Measurements from ENCODE around the gene USB1. TPM values are rescaled to one million over a fixed set of nuclear protein-coding genes. Genes with fewer than 3 reads are reported as not detected.
"Not testable (repeated sequence)": the region's sequence is repeated elsewhere in the genome, so short reads cannot be mapped to it uniquely, and the experiment has no call there.

Gene USB1
- total RNA-seq, 4 donors from 2014 or later, result 31.4 to 79.0 (median 60.0) TPM

DNA sequence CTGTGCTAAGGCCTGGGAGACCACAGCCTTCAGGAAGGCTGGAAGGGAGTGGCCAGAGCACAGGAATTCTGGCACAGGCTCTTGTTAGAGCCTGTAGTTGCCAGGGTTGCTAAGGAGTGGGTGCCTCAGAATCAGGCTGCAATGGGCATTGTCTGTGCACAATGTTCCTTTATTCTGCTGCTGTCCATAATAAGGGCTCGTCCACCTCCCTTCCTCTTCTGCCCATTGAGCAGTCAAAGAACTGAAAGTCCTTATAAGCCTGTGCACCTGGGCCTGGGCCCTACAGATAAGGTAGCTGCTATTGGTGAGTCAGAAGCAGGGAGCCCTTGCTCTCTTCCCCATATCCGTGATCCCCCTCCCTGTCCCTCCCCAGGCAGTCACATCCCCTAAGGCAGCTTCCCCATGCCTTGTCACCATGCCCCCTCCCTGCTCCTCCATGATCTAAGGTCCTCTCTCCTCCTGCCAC, 24.8 kb upstream of the USB1 start:
- H3K36me3 ChIP-seq, result no peaks in the 10 kb centered on the region
- H3K4me3 ChIP-seq (replicated peaks in 1 of 3), result no peak overlapping the region
- TF ChIP-seq, protein P1, sequence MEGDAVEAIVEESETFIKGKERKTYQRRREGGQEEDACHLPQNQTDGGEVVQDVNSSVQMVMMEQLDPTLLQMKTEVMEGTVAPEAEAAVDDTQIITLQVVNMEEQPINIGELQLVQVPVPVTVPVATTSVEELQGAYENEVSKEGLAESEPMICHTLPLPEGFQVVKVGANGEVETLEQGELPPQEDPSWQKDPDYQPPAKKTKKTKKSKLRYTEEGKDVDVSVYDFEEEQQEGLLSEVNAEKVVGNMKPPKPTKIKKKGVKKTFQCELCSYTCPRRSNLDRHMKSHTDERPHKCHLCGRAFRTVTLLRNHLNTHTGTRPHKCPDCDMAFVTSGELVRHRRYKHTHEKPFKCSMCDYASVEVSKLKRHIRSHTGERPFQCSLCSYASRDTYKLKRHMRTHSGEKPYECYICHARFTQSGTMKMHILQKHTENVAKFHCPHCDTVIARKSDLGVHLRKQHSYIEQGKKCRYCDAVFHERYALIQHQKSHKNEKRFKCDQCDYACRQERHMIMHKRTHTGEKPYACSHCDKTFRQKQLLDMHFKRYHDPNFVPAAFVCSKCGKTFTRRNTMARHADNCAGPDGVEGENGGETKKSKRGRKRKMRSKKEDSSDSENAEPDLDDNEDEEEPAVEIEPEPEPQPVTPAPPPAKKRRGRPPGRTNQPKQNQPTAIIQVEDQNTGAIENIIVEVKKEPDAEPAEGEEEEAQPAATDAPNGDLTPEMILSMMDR (IDR thresholded peaks at IDR 0.05), result no peak
- TF ChIP-seq POLR2A (IDR thresholded peaks at IDR 0.05), result no peak
- peak; percentile 28 to 44 for DNase-seq
- H3K27ac ChIP-seq, result no peak overlapping the region
- H3K27me3 ChIP-seq, result no peaks in the 10 kb centered on the region
- 52 to 53% methylated on average over 2 of the region's 2 CpGs for WGBS, 2 donors
- no peaks in the 10 kb centered on the region for H3K9me3 ChIP-seq
- intact Hi-C loops (cut with DNase I), result no loop called here
- no peaks in the 10 kb centered on the region for H3K4me1 ChIP-seq

DNA sequence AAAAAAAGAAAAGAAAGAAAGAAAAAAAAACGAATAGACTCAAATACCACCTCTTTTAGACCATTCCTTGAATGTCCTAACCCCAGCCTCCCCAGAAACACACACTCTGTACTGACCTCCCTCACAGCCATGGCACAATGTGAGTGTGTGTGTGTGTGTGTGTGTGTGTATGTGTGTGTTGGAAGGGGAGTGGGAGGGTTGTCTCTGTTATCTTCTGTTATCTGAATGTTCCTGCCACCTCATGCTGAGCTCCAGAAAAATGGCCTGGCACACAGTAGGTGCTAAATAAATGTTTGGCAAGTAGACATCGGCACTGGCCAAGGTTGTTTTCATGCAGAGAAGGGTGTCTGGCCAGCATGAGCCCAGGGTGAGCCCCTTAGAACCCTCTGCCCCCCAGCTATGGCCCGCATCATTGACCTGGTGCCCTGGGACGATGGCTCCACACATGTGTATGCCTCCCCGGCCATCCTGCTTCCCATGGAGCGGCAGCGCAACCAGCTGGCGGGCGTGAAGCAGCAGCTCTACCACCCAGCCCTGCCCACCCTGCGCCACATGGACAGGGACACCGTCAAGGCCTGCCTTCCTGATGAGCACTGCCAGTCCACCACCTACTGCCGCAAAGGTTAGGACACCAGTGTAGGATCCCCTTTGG, 23.7 kb upstream of the USB1 start:
- no peak for DNase-seq
- H3K4me3 ChIP-seq (replicated peaks in 1 of 3), result no peak overlapping the region
- no peak for TF ChIP-seq POLR2A (IDR thresholded peaks at IDR 0.05)
- TF ChIP-seq, protein P1 (IDR thresholded peaks at IDR 0.05), result no peak
- H3K36me3 ChIP-seq, result no peaks in the 10 kb centered on the region
- intact Hi-C loops (cut with DNase I), result no loop called here
- 81 to 92% methylated on average over 7 to 12 of the region's 12 CpGs for WGBS, 2 donors
- no peaks in the 10 kb centered on the region for H3K9me3 ChIP-seq
- no peaks in the 10 kb centered on the region for H3K4me1 ChIP-seq
- no peaks in the 10 kb centered on the region for H3K27me3 ChIP-seq
- no peak overlapping the region for H3K27ac ChIP-seq

- DNase-seq; H3K27me3 ChIP-seq; intact Hi-C loops (cut with DNase I); H3K9me3 ChIP-seq; H3K4me3 ChIP-seq (replicated peaks in 1 of 3); H3K36me3 ChIP-seq; H3K4me1 ChIP-seq; H3K27ac ChIP-seq: not testable (repeated sequence)
- 93 to 97% methylated on average over 2 of the region's 2 CpGs for WGBS, 2 donors
Observed at GRCh38 chr16:57978070-57978465, 23.1 kb upstream of the USB1 start.

- Histone ChIP-seq H3K27me3 (no peaks in the 10 kb centered on the region), H3K4me3 (replicated peaks in 1 of 3) (no peak overlapping the region), H3K27ac (no peak overlapping the region), H3K4me1 (no peaks in the 10 kb centered on the region), H3K9me3 (no peaks in the 10 kb centered on the region), H3K36me3 (no peaks in the 10 kb centered on the region)
- 86 to 92% methylated on average over 11 of the region's 11 CpGs for WGBS, 2 donors
- no peak for DNase-seq
- TF ChIP-seq, protein P1 (IDR thresholded peaks at IDR 0.05), result no peak
- TF ChIP-seq POLR2A (IDR thresholded peaks at IDR 0.05), result no peak
- intact Hi-C loops (cut with DNase I), result no loop called here
Observed at GRCh38 chr16:57979006-57979585, 22.1 kb upstream of the USB1 start.

DNA sequence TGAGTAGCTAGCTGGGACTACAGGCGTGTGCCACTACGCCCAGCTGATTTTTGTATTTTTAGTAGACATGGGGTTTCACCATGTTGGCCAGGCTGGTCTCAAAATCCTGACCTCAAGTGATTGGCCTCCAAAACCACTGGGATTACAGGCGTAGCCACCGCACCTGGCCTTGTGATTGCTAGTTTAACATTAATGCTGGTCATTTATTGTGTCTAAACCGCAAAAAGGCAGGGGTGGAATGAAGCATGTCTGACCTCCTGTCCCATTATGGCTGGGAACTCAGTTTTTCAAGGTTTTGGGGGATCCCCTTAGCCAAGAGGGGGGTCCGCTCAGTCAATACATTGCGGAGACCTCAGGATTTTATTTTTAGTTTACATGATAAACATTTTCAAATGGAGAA, 19.6 kb upstream of the USB1 start:
- Histone ChIP-seq H3K27ac (no peak overlapping the region), H3K4me1 (peaks cover 5 to 20% of the 10 kb centered on the region in 2 donors), H3K4me3 (replicated peaks in 1 of 3) (no peak overlapping the region), H3K36me3 (no peaks in the 10 kb centered on the region), H3K27me3 (no peaks in the 10 kb centered on the region), H3K9me3 (no peaks in the 10 kb centered on the region)
- TF ChIP-seq, protein P1 (IDR thresholded peaks at IDR 0.05), result no peak
- no peak for TF ChIP-seq POLR2A (IDR thresholded peaks at IDR 0.05)
- intact Hi-C loops (cut with DNase I), result no loop called here
- 89 to 93% methylated on average over 7 of the region's 7 CpGs for WGBS, 2 donors
- no peak for DNase-seq

Data from thyroid gland (tissue), 4 donors.